Adrenal gland (tissue), 12 donors: ENCODE data around the gene ZNF598. TPM values are rescaled to one million over a fixed set of nuclear protein-coding genes. Genes with fewer than 3 reads are reported as not detected.
A peak's percentile ranks its signal among the peaks of the same experiment; 100 is the strongest.

ENCODE experiments used
- DNase-seq, 7 donors: peaks; one replicate each; pipeline ENCODE4 v3.0.0-alpha.2; 2019 to 2020
- H3K27ac ChIP-seq, 5 donors: fragments of 200-600 bp; sonication (generic) in 4 of 5; 1 replicate in 3 of 5; 2 replicates in 2 of 5; pipeline versions ENCODE4 v1.5.1 to v1.8.0; 2016 to 2020; ENCODE audit warnings: mild to moderate bottlenecking in 1 of 5
- H3K27me3 ChIP-seq: fragments of 200-600 bp; 2 replicates; pipeline ENCODE4 v1.8.0; 2021
- H3K36me3 ChIP-seq, 2 donors: fragments of 200-600 bp; replicated peaks in 1 of 2; 1 replicate in 1 of 2; 2 replicates in 1 of 2; pipeline versions ENCODE4 v1.5.1 to v1.8.0; 2018 to 2022
- H3K4me1 ChIP-seq, 2 donors: fragments of 200-600 bp; replicated peaks in 1 of 2; 1 replicate in 1 of 2; 2 replicates in 1 of 2; pipeline versions ENCODE4 v1.5.1 to v1.8.0; 2018 to 2021
- H3K4me3 ChIP-seq, 4 donors: fragments of 200-600 bp; sonication (generic) in 3 of 4; one replicate each; pipeline ENCODE4 v1.5.1; 2016 to 2018
- H3K9me3 ChIP-seq, 3 donors: fragments of 200-600 bp; sonication (generic) in 1 of 3; replicated peaks in 1 of 3; 1 replicate in 2 of 3; 2 replicates in 1 of 3; pipeline versions ENCODE4 v1.5.1 to v1.8.0; 2016 to 2021
- CTCF ChIP-seq, 6 experiments: fragments of 450-650 bp in 4 of 6; fragments of 200-600 bp in 2 of 6; sonication (generic) in 1 of 6; IDR thresholded peaks; 1 replicate in 5 of 6; 2 replicates in 1 of 6; pipeline versions ENCODE4 v1.5.1 to v1.8.0; 2016 to 2021; ENCODE audit warnings: antibody characterized with exemption in 6 of 6, mild to moderate bottlenecking in 2 of 6, moderate library complexity in 1 of 6
- POLR2A ChIP-seq, 2 donors: fragments of 450-650 bp; IDR thresholded peaks; one replicate each; pipeline ENCODE4 v1.6.1; 2017; ENCODE audit warnings: antibody characterized with exemption in 2 of 2, mild to moderate bottlenecking in 2 of 2, moderate library complexity in 1 of 2
- WGBS, 4 donors: extraction: QIAGEN DNeasy Blood & Tissue Kit in 2 of 4; methylation state at CpG; one replicate each; pipeline versions ENCODE4 v1.1.5 to v1.1.7; 2013 to 2017; 5-methylcytosine and 5-hydroxymethylcytosine counted together
- intact Hi-C, 2 donors: fragments of 100-400 bp; cut with DNase I; formaldehyde crosslinking; loops; one replicate each; pipeline versions ENCODE4 v1.14.1 to v1.15.0; 2022 to 2023
- polyA plus RNA-seq, 3 donors: library from polyadenylated mRNA; stranded (reverse); fragments of 200-250 nt in 2 of 3; fragments of 350-450 nt in 1 of 3; fragmentation: Illumina TruSeq in 1 of 3; extraction: RNeasy Lipid Tissue Mini Kit (QIAGEN cat#74804) in 1 of 3; gene quantifications; one replicate each; pipeline ENCODE4 v1.2.3, GENCODE V29; 2013 to 2014
- total RNA-seq, 9 donors: library from RNA; depleted of rRNA in 4 of 9; stranded (reverse); fragments of >200 nt in 4 of 9; fragments of 120-200 nt in 1 of 9; fragmentation: NEBNext Ultra II Directional in 1 of 9; extraction: Animal tissue kit (Norgen Biotek cat#: 25700) in 1 of 9; gene quantifications; one replicate each; pipeline versions ENCODE4 v1.1.0 to v1.2.4, GENCODE V29; 2013 to 2023
- donor health status: healthy with polysubstance abuse.
- donor health status: Bipolar disorder and iron deficiency.
- donor health status: DM: yes; HTN: yes; CAD: no.
- donor health status: DM: no; HTN: no; CAD: no.
- donor health status: DM: no; HTN: no; CAD: no.
- donor health status: DM: yes; HTN: yes; CAD: no.

Gene ZNF598
- total and polyA plus RNA-seq, 12 donors: 4.7 to 51.5 (median 29.0) TPM

GRCh38 chr16:1999866-2000514 is 9.6 kb downstream of the ZNF598 start:
- WGBS, 4 donors: 82 to 90% (median 89%) methylated on average over 16 to 28 of the region's 28 CpGs
- TF ChIP-seq POLR2A (IDR thresholded peaks at IDR 0.05) (no peak), CTCF (IDR thresholded peaks at IDR 0.05) (no peak)
- Histone ChIP-seq H3K4me3 (no peak overlapping the region), H3K27me3 (no peaks in the 10 kb centered on the region), H3K9me3 (no peaks in the 10 kb centered on the region), H3K4me1 (peaks cover 0 to 36% of the 10 kb centered on the region in 2 donors), H3K27ac (peak overlapping the region in 1 of 5 donors; percentile 76), H3K36me3 (peaks cover 0 to 57% of the 10 kb centered on the region in 2 donors)
- intact Hi-C loops: no loop called here
- DNase-seq: no peak

GRCh38 chr16:1998852-1999801 is 10.5 kb downstream of the ZNF598 start:
- Histone ChIP-seq H3K36me3 (peaks cover 0 to 57% of the 10 kb centered on the region in 2 donors), H3K4me1 (peaks cover 0 to 28% of the 10 kb centered on the region in 2 donors), H3K27me3 (no peaks in the 10 kb centered on the region), H3K27ac (peak overlapping the region in 1 of 5 donors; percentile 76), H3K4me3 (no peak overlapping the region), H3K9me3 (no peaks in the 10 kb centered on the region)
- TF ChIP-seq CTCF (IDR thresholded peaks at IDR 0.05) (no peak), POLR2A (IDR thresholded peaks at IDR 0.05) (no peak)
- WGBS, 4 donors: 93 to 94% (median 94%) methylated on average over 7 to 39 of the region's 39 CpGs
- intact Hi-C loops: no loop called here
- no peak for DNase-seq

- H3K27me3 ChIP-seq: no peaks in the 10 kb centered on the region
- 91 to 94% (median 92%) methylated on average over 19 to 27 of the region's 27 CpGs for WGBS, 4 donors
- H3K36me3 ChIP-seq: peaks cover 0 to 56% of the 10 kb centered on the region in 2 donors
- DNase-seq: no peak
- H3K4me1 ChIP-seq: peaks cover 0 to 21% of the 10 kb centered on the region in 2 donors
- no peaks in the 10 kb centered on the region for H3K9me3 ChIP-seq
- H3K4me3 ChIP-seq: no peak overlapping the region
- intact Hi-C loops: no loop called here
- peak overlapping the region in 2 of 5 donors; percentile 56 to 76 for H3K27ac ChIP-seq
- no peak for TF ChIP-seq CTCF (IDR thresholded peaks at IDR 0.05)
- no peak for TF ChIP-seq POLR2A (IDR thresholded peaks at IDR 0.05)
These were observed 11.2 kb downstream of the ZNF598 start for GRCh38 chr16:1998360-1998835.
